Nephron (organoid): ENCODE data around the gene ESD.

Experiments
- H3K27ac Mint-ChIP-seq, 3 experiments: 2 replicates each; pipeline ENCODE4 v1.8.0; 2020; ENCODE audit warnings: mixed read lengths in 3 of 3, mild to moderate bottlenecking in 2 of 3, moderate library complexity in 1 of 3
- H3K27me3 Mint-ChIP-seq: 2 replicates; pipeline ENCODE4 v1.8.0; 2021; ENCODE audit warnings: low read depth, mild to moderate bottlenecking, moderate library complexity, mixed read lengths
- H3K36me3 Mint-ChIP-seq: 2 replicates; pipeline ENCODE4 v1.8.0; 2020; ENCODE audit warnings: low read depth, mixed read lengths
- H3K4me1 Mint-ChIP-seq: 2 replicates; pipeline ENCODE4 v1.8.0; 2020; ENCODE audit warnings: mixed read lengths
- H3K4me3 Mint-ChIP-seq, 3 experiments: 2 replicates each; pipeline ENCODE4 v1.8.0; 2020; ENCODE audit warnings: mild to moderate bottlenecking in 3 of 3, mixed read lengths in 3 of 3, moderate library complexity in 2 of 3
- H3K9me3 Mint-ChIP-seq: 2 replicates; pipeline ENCODE4 v1.8.0; 2020; ENCODE audit warnings: mixed read lengths
- CTCF ChIP-seq, 3 experiments: fragments of 200-600 bp; sonication (generic); IDR thresholded peaks; one replicate each; pipeline ENCODE4 v1.5.0; 2021; ENCODE audit warnings: antibody characterized with exemption in 3 of 3; ENCODE audit not compliant: unreplicated experiment in 3 of 3

Gene ESD

GRCh38 chr13:46783504-46783903 is 13.5 kb downstream of the ESD start:
- peaks cover 58% of the 10 kb centered on the region for H3K36me3 Mint-ChIP-seq
- no peak overlapping the region for H3K27ac Mint-ChIP-seq
- H3K27me3 Mint-ChIP-seq: no peaks in the 10 kb centered on the region
- no peak overlapping the region for H3K4me3 Mint-ChIP-seq
- TF ChIP-seq CTCF (IDR thresholded peaks at IDR 0.05; ENCODE audit: unreplicated experiment in 3 of 3): no peak
- H3K9me3 Mint-ChIP-seq: no peaks in the 10 kb centered on the region
- H3K4me1 Mint-ChIP-seq: no peaks in the 10 kb centered on the region

- Mint-ChIP-seq H3K36me3 (peaks cover 60% of the 10 kb centered on the region), H3K27ac (no peak overlapping the region), H3K27me3 (no peaks in the 10 kb centered on the region), H3K9me3 (no peaks in the 10 kb centered on the region), H3K4me3 (no peak overlapping the region), H3K4me1 (no peaks in the 10 kb centered on the region)
- no peak for TF ChIP-seq CTCF (IDR thresholded peaks at IDR 0.05; ENCODE audit: unreplicated experiment in 3 of 3)
Measured at GRCh38 chr13:46782691-46783090, 14.3 kb downstream of the ESD start.

DNA sequence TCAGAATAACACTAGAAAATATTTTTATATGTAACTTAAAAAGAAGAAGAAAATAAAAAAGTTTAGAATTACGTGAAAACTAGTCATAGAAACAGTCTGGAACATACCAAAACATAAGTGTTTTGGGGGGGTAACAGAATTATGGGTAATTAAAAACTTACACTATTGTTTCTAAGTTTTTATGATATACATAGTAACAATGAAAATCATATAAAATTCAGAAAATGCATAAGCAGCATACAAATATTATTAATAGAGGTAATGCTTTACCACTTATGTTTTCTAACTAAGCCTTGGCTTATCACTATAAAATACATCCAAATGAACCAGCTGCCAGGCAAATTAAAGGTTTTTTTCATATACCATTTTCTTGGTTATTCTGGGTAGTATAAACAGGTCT is 14.9 kb downstream of the ESD start:
- H3K27ac Mint-ChIP-seq: no peak overlapping the region
- H3K9me3 Mint-ChIP-seq: no peaks in the 10 kb centered on the region
- no peak overlapping the region for H3K4me3 Mint-ChIP-seq
- no peak for TF ChIP-seq CTCF (IDR thresholded peaks at IDR 0.05; ENCODE audit: unreplicated experiment in 3 of 3)
- no peaks in the 10 kb centered on the region for H3K27me3 Mint-ChIP-seq
- H3K36me3 Mint-ChIP-seq: peaks cover 60% of the 10 kb centered on the region
- no peaks in the 10 kb centered on the region for H3K4me1 Mint-ChIP-seq

DNA sequence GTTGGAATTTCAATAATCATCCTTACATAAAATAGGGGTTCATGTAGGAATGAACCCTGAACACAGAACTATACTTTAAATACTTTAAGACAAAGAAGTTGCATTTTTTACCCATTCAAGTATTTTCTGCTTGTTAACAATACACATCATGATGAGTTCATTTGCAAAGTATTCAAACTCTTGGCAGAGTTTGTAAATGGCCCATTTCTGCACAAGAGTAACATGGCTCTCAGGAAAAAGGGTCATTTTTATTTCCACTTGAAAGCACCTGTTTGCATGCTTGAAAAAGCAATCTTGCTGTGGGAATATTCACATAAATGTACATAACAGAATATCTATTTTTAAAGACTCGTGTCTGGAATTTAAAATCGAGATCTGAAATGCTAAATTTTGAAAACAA is 18.1 kb downstream of the ESD start:
- H3K27ac Mint-ChIP-seq: no peak overlapping the region
- H3K27me3 Mint-ChIP-seq: no peaks in the 10 kb centered on the region
- no peak for TF ChIP-seq CTCF (IDR thresholded peaks at IDR 0.05; ENCODE audit: unreplicated experiment in 3 of 3)
- H3K4me1 Mint-ChIP-seq: peaks cover 3% of the 10 kb centered on the region
- peaks cover 61% of the 10 kb centered on the region for H3K36me3 Mint-ChIP-seq
- no peak overlapping the region for H3K4me3 Mint-ChIP-seq
- H3K9me3 Mint-ChIP-seq: no peaks in the 10 kb centered on the region

DNA sequence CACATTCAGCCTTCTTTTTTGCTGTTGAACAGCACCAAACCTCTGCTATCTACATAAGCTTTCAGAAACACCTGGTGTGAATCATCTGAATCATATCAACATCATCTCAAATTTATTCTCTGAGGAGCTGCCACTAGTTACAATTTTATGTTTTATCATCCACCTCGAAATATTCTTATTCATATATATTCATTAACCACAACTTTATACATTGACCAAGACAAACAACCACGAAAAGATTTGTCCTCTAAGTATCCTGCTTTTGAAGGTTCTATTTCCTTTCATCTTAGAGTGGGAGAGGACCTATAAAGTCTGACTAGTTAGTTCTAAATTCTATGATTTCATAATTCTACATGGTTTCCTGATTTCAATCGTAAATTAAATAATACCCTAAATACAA is 18.9 kb downstream of the ESD start:
- H3K9me3 Mint-ChIP-seq: no peaks in the 10 kb centered on the region
- H3K27me3 Mint-ChIP-seq: no peaks in the 10 kb centered on the region
- peaks cover 65% of the 10 kb centered on the region for H3K36me3 Mint-ChIP-seq
- no peak overlapping the region for H3K27ac Mint-ChIP-seq
- H3K4me1 Mint-ChIP-seq: peaks cover 5% of the 10 kb centered on the region
- no peak overlapping the region for H3K4me3 Mint-ChIP-seq
- TF ChIP-seq CTCF (IDR thresholded peaks at IDR 0.05; ENCODE audit: unreplicated experiment in 3 of 3): no peak

- peaks cover 62% of the 10 kb centered on the region for H3K36me3 Mint-ChIP-seq
Measured at GRCh38 chr13:46775385-46776107, 21.4 kb downstream of the ESD start.

More at GRCh38 chr13:46775385-46776107, 21.4 kb downstream of the ESD start:
- Mint-ChIP-seq H3K27me3 (no peaks in the 10 kb centered on the region), H3K9me3 (no peaks in the 10 kb centered on the region), H3K4me3 (no peak overlapping the region), H3K4me1 (peaks cover 8% of the 10 kb centered on the region), H3K27ac (no peak overlapping the region)
- no peak for TF ChIP-seq CTCF (IDR thresholded peaks at IDR 0.05; ENCODE audit: unreplicated experiment in 3 of 3)
